Measurements from ENCODE around the gene AFM.

The AFM gene, protein sequence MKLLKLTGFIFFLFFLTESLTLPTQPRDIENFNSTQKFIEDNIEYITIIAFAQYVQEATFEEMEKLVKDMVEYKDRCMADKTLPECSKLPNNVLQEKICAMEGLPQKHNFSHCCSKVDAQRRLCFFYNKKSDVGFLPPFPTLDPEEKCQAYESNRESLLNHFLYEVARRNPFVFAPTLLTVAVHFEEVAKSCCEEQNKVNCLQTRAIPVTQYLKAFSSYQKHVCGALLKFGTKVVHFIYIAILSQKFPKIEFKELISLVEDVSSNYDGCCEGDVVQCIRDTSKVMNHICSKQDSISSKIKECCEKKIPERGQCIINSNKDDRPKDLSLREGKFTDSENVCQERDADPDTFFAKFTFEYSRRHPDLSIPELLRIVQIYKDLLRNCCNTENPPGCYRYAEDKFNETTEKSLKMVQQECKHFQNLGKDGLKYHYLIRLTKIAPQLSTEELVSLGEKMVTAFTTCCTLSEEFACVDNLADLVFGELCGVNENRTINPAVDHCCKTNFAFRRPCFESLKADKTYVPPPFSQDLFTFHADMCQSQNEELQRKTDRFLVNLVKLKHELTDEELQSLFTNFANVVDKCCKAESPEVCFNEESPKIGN

DNA sequence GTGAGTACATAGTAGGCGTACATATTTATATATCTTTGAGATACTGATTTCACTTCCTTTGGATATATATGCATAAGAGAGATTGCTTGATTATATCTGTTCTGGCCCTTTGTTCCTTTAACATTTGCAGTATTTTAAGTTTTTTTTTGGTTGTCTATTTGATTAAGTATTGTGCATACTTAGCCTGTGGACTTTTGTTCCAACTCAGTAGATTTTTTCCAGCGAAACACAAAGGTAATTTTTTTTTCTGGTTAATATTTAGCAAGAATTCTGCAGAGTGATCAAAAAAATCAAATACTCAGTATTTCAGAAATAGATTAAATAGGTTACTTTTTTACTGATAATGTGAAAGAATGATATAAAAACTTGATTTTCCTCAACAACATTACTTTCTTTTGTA, at the start of gene AFM:
Gene AFM (plus strand): TSS at position 388 of the 400 bp plus-strand sequence. CDS start 31 bp downstream, outside the sequence.
- DNase-seq (ENCODE audit: low read depth in 2 of 2): no peak

DNA sequence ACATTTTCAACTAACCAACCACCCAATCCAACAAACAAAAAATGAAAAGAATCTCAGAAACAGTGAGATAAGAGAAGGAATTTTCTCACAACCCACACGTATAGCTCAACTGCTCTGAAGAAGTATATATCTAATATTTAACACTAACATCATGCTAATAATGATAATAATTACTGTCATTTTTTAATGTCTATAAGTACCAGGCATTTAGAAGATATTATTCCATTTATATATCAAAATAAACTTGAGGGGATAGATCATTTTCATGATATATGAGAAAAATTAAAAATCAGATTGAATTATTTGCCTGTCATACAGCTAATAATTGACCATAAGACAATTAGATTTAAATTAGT, 49.8 kb upstream of the AFM start:
- DNase-seq (ENCODE audit: low read depth in 2 of 2): no peak

DNA sequence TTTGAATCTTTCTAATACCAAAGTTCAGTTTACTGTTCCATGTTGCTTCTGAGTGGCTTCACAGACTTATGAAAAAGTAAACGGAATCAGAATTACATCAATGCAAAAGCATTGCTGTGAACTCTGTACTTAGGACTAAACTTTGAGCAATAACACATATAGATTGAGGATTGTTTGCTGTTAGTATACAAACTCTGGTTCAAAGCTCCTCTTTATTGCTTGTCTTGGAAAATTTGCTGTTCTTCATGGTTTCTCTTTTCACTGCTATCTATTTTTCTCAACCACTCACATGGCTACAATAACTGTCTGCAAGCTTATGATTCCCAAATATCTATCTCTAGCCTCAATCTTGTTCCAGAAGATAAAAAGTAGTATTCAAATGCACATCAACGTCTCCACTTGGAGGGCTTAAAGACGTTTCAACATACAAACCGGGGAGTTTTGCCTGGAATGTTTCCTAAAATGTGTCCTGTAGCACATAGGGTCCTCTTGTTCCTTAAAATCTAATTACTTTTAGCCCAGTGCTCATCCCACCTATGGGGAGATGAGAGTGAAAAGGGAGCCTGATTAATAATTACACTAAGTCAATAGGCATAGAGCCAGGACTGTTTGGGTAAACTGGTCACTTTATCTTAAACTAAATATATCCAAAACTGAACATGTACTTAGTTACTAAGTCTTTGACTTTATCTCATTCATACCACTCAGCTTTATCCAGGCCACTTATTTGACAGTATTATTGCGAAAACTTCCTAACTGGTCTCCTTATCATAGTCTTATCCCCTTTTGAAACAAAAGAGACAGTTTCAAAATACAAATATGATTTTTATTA, 49.2 kb upstream of the AFM start:
- no peak for DNase-seq (ENCODE audit: low read depth in 2 of 2)

DNA sequence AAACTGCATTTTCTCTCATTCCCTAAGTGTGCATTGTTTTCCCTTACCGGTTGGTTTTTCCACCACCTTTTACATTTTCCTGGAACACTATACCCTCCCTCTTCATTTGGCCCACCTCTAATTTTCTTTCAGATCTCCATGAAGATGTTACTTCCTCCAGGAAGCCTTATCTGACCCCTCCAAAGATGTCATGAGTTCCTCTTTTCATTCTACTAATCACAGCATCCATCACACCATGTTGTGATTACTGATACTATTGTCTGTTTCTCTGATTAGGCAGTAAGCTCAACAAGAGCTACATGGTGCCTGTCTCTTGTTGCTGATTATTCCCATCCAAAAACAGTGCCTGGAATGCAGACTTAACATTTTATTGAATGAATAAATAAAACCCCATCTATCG, 48.4 kb upstream of the AFM start:
- DNase-seq (ENCODE audit: low read depth in 2 of 2): no peak

DNA sequence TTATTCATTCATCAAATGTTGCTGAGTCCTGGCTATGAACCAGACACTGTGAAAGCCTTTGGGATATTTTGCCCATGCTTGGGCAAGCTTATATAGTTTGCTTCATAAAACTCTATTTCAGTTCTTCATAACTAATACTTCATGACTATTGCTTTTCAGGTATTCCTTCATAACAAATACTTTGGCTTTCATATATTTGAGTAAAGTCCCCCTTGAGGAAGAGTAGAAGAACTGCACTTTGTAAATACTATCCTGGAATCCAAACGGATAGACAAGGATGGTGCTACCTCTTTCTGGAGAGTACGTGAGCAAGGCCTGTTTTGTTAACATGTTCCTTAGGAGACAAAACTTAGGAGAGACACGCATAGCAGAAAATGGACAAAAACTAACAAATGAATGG, 47.2 kb upstream of the AFM start:
- no peak for DNase-seq (ENCODE audit: low read depth in 2 of 2)

DNA sequence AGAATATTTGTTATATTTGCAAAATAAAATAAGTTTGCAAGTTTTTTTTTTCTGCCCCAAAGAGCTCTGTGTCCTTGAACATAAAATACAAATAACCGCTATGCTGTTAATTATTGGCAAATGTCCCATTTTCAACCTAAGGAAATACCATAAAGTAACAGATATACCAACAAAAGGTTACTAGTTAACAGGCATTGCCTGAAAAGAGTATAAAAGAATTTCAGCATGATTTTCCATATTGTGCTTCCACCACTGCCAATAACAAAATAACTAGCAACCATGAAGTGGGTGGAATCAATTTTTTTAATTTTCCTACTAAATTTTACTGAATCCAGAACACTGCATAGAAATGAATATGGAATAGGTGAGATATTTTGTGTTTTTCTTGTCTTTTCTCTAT, 45.6 kb upstream of the AFM start, which contains the start of gene AFP:
Gene AFP (plus strand): TSS at position 238 of the 400 bp plus-strand sequence. CDS start 42 bp downstream, at position 280.
- no peak for DNase-seq (ENCODE audit: low read depth in 2 of 2)

DNA sequence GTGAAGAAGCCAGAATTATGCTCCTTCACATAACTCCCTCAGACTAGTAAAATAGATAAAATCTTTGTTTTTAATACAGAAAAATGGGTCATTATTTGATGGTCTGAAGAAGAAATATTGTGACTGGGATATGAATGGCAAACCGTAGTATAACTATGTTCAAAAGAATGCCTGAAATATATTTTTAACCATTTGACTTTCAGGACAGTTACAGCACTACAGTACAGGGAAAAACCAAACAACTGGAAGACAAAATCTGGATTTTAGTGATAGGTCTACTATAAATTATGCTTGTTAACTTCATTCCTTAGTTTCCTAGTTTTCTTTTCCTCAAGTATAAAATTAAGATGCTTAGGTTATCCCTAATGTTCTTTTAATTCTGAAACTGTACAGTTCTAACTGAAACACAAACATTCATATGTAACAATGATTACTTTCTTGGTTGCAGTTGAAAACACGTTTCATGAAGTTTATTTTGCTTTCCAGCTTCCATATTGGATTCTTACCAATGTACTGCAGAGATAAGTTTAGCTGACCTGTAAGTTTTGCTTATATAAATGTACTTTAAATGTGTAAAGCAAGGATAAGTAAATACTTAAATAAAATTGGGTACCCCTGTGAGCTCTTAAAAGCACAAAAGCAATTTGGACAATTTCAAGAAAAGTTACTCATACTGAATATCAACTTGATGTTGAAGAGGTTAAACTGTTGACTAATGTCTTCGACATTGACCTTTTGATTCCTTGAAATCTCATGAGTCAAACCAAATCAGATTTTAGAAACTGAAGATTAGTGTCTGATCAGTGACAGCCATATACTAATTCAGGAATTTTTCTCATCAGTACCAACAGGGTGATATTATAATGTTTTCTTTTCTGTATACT, 44.6 kb upstream of the AFM start:
- DNase-seq (ENCODE audit: low read depth in 2 of 2): no peak

DNA sequence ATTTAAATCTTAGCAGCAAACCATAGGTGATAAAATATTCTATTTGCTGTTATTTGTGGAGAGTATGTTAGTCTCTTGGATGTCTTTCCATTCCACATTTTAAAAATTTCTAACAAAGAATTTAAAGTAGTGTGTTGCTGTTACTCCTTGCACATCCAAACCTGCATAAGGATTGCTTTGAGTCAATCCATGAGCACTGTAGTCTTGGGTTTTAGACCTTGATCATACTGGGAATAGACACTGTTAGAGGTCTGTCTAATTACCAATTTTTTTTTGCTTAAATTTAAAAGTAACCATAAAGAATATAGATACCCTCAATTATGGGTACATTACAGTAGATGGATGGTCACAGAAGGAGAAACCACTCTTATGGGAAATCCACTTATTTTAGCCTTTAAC, 44.0 kb upstream of the AFM start:
- no peak for DNase-seq (ENCODE audit: low read depth in 2 of 2)

DNA sequence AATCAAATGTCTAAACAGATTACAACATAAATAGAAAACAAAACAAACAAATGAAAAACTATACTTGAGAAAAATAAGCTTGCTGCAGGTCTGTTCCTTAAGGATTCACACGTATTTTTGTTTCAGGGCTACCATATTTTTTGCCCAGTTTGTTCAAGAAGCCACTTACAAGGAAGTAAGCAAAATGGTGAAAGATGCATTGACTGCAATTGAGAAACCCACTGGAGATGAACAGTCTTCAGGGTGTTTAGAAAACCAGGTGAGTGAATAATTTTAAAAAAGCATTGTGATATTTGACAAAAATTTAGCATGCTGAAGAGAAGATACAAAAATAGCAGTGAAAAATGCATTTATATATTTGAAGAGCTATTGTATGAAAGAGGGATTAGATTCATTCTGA, 43.5 kb upstream of the AFM start:
- DNase-seq (ENCODE audit: low read depth in 2 of 2): no peak

DNA sequence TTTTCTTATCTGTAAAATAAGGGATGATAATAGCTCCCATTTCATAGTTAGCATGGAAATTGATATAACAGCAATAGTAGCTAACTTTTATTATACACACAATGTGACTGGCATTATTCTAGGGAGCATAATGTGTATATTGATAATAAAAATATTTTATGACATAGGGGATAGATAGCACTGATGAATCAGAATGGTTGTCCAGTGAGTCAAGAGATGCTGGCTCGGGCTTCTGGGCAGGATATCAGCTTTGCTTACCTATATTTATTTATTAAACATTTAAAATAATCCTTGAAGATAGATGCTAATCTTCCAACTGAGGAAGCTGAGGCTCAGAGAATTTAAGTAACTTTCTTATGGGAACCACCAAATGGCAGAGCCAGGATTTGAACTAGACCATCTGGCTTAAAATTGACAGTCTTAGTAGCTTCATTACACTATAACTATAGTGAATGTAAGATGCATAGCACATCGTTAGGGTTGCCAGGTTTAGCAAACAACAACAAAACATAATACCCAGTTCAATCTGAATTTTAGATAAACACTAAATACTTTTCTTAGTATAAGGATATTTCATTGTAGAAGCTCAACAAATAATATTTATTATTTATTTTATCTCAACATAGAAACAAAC, 42.8 kb upstream of the AFM start:
- DNase-seq (ENCODE audit: low read depth in 2 of 2): no peak

DNA sequence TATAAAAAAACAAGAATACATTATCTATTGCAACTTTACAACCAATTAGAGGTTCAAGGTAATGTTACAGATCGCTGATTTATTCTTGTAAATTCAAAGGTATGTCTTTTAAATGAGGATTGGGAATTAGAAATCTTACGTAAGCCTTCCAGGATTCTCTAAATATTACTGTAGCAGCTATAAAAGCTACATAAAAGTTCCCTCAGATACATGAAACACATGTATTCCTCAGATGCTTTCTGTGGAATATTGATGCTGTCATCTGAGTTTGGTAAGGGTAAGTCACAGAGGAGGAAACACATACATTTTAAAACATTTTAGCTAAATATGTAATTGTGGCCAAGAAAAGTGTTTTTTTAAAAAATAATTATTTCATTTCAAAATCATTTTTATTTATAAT, 42.1 kb upstream of the AFM start:
- no peak for DNase-seq (ENCODE audit: low read depth in 2 of 2)

DNA sequence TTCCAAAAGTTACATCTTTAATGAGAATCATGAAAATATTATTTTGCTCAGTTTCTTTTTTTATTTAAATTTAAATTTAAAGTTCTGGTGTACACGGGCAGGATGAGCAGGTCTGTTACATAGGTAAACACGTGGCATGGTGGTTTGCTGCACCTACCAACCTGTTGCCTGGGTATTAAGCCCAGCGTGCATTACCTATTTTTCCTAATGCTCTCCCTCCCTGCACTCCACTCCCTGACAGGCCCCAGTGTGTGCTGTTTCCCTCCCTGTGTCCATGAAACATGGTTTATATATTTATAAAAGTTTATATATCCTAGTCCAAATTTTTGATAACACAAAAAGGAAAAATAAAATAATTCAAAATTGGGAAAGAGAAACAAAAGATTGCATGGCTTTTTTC, 41.6 kb upstream of the AFM start:
- no peak for DNase-seq (ENCODE audit: low read depth in 2 of 2)

DNA sequence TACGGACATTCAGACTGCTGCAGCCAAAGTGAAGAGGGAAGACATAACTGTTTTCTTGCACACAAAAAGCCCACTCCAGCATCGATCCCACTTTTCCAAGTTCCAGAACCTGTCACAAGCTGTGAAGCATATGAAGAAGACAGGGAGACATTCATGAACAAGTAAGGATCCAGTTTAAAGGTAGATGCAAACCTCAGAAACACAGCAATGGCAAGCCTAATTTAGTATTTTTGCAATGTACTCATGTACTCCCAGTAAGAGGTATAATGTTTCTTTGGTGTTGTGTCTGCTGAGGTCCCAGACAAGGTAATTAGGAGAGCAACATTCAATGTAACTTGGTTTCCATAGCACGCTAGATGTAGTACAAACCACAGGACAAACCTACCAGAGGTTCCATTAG, 40.9 kb upstream of the AFM start:
- DNase-seq (ENCODE audit: low read depth in 2 of 2): no peak

DNA sequence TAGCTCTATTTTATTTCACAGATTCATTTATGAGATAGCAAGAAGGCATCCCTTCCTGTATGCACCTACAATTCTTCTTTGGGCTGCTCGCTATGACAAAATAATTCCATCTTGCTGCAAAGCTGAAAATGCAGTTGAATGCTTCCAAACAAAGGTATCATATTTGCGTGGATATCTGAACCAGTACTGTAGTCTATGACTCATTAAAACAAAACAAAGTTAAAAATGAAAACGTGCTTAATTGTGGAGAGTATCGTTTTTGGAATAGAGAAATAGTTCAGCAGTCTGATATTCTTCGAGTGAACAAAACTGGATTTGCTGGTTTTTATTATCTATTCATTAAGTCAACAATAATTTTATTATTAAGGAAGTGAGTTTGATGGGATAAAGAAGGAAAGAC, 39.3 kb upstream of the AFM start:
- DNase-seq (ENCODE audit: low read depth in 2 of 2): no peak

DNA sequence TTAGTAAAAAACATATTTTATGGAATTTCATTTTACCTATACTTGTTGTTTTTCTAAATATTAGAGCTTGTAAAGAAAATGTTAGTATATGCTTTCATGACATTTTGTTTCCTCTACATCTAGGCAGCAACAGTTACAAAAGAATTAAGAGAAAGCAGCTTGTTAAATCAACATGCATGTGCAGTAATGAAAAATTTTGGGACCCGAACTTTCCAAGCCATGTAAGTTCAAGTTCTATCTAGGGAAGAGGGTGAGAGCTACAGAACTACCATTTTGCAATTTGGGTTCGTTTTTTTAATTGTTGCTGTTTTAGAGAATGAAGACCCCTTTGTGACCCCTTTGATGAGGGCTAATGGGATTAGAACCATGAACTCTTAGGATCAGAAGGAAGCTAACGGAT, 38.3 kb upstream of the AFM start:
- DNase-seq (ENCODE audit: low read depth in 2 of 2): no peak

DNA sequence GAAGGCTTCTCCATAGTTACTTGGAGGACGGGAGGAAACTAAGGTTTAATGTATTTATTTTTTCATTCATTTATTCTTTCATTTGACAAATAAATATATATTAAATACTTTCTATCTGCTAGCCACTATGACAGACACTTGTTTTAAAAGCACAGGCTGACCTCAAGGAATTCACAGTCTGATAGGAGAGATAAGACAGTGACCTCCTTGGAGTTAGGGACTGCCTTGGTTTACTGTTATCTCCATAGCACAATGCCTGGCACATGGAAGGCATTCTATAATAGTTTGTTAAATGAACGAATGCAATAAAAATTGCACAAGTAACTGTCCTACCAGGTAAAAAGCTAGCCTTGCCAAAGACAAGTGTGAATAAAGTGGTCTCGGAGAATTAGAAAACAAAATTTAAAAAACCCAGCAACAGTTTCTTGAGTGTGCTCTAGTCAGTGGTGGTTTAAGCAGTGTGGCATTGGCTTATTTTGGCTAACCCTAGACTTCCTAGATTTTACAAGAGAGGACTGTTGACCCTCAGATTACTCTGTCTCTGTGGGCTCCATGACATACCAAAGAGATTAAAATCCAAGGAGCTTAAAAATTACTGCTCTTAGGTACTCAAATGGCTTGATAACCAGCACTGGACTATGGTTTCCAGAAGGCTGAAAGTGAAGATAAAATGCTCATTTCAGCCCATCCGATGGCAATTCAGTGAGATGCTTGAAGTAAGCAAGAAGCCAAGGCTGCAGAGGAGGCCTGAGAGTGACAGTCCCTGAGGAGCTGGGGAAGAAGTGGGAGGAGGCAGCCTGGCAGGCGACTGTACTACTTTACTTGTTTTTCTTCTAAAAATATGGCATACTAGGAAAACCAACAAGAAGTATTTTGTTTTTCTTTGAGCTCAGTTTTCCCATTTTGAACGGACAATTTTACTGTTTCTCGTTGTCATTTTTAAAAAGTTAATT, 35.9 kb upstream of the AFM start:
- no peak for DNase-seq (ENCODE audit: low read depth in 2 of 2)

DNA sequence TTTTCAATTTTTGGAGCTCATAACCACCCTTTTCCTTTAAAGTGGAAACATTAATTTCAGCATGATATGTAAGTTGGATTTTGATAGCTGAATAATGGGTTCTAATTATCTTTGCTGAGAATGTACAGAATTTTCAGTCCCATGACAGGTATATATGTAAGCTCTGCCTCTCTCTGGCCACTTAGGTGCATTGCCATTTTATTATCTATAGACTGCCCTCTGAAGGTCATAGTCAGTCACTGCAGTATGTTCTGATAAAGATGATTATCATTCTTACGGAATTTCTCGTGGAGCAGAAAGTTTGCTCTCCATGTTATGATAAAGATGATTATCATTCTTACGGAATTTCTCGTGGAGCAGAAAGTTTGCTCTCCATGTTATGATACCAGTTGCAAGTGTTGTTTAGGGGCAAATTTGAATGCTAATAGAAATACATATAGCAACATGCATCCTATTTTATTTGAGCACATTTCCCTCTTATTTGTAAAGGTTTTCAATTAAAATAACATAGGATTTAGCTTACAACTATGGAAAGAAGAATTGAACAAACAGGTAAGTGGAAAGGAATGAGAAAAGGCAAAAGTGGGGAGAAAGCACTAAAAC, 35.1 kb upstream of the AFM start:
- DNase-seq (ENCODE audit: low read depth in 2 of 2): no peak

DNA sequence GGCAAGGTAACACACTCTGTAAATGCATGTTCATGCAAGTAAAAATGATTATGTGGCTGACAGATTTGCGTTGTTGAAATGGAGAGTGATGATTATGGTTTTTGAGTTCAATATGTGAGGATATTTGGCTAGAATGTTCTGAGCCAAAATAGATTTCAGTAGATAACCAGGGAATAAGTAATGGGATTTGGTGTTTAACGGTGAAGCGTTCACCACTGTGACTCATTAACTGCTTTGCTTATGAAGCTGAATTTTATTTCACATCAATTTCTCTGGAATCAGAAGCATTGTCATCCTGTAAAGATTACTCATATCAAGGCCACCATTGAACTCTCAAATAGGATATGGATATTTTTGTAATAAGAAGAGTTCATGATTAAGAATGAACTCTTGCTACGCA, 33.9 kb upstream of the AFM start:
- DNase-seq (ENCODE audit: low read depth in 2 of 2): no peak

DNA sequence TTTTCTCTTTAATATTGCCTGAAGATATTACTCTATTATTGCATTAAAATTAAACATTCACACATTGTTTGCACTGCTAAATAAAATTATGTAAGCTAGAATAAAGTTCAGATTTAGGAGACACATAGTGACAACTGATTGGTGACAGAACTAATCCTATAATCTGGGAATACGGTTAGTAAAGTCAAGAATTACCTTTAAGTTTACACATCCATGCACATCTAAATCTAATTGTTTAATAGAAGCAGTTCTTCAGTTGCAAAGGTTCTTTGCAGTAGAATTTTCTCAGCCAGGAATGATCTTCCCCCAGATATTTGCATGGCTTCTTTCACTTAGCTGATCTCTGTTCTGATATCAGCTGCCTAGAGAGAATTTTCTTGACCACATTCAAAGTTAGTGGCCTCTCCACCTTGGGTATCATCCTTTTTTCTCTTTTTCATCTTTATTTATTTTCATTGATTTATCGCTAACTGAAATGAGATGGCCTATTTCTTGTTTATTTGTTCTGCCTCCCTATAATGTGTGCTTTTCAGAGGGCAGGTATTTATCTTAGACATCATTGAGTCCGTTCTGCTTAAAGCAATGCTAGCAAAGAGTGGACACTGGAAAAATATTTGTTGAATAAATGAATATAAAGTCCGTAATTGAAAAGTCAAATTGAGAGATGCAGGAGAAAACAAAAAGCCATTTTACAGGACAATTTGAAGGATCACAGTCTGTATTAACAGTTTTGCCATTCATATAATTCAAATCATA, 32.9 kb upstream of the AFM start:
- DNase-seq (ENCODE audit: low read depth in 2 of 2): no peak

Data from stimulated activated CD8-positive, alpha-beta memory T cell treated with anti-CD3 and anti-CD28 coated beads, Interleukin-15, amount 100 ng/mL, for 48 hours (primary cell).